ENCODE data around the gene POLR2E.

Gene POLR2E

DNA sequence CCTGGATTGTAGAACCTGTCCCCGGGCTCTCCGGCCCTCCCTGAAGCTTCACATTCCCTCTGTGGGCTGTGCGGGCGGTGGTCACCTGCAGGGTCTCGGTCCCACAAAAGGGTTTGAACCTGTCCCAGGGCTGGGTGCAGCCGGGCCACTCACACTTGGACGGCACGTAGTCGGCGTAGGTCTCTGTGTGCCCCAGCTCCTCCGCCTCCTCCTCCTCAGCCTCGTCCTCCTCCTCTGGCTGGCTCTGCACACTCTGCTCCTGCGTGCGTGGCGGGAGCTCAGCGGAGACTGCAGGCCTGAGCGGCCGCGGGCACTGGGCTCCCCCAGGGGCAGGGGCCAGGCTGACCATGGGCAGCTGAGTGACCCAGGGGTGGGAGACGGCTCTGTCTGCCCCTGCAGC is 28.2 kb upstream of the POLR2E start:
- no peaks in the 10 kb centered on the region for H3K79me2 ChIP-seq (ENCODE audit: insufficient read depth, low read depth)
- H3K4me2 ChIP-seq = no peak overlapping the region
- TF ChIP-seq, protein P1, sequence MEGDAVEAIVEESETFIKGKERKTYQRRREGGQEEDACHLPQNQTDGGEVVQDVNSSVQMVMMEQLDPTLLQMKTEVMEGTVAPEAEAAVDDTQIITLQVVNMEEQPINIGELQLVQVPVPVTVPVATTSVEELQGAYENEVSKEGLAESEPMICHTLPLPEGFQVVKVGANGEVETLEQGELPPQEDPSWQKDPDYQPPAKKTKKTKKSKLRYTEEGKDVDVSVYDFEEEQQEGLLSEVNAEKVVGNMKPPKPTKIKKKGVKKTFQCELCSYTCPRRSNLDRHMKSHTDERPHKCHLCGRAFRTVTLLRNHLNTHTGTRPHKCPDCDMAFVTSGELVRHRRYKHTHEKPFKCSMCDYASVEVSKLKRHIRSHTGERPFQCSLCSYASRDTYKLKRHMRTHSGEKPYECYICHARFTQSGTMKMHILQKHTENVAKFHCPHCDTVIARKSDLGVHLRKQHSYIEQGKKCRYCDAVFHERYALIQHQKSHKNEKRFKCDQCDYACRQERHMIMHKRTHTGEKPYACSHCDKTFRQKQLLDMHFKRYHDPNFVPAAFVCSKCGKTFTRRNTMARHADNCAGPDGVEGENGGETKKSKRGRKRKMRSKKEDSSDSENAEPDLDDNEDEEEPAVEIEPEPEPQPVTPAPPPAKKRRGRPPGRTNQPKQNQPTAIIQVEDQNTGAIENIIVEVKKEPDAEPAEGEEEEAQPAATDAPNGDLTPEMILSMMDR (conservative IDR thresholded peaks at IDR 0.05; ENCODE audit: low read depth, low read length) = no peak
- no peaks in the 10 kb centered on the region for H4K20me1 ChIP-seq (ENCODE audit: insufficient read depth)
- H3K27me3 ChIP-seq (ENCODE audit: insufficient read depth, low read depth) = no peaks in the 10 kb centered on the region
- no peak overlapping the region for H3K9ac ChIP-seq
- H2AFZ ChIP-seq (ENCODE audit: low read depth) = no peak overlapping the region
- H3K4me1 ChIP-seq (ENCODE audit: low read depth, poor library complexity, severe bottlenecking) = no peaks in the 10 kb centered on the region
- H3K27ac ChIP-seq = no peak overlapping the region
- H3K4me3 ChIP-seq (IDR thresholded peaks at IDR 0.05; ENCODE audit: insufficient read depth, low read depth, low read length) = no peak overlapping the region
- H3K36me3 ChIP-seq (ENCODE audit: insufficient read depth) = no peaks in the 10 kb centered on the region

DNA sequence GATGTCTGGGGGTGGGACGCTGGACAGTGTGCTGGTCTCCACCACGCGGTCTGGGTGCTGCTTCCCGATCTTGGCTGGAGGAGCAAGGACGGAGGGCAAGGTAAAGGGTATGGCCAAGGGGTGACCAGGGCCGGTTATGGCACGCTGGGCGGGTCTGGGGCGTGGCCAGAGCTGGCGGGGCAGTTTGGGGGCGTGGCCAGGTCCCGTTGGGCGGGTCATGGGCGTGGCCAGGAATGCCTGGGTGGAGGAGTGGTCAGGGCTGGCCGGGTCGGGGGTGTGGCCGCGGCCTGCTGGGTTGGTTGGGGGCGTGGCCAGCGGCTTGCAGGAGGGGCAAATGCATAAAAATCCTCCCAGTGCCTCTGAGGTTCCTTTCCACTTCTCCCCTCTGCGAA is 27.8 kb upstream of the POLR2E start:
- no peak overlapping the region for H3K27ac ChIP-seq
- H3K36me3 ChIP-seq (ENCODE audit: insufficient read depth) = no peaks in the 10 kb centered on the region
- H2AFZ ChIP-seq (ENCODE audit: low read depth) = no peak overlapping the region
- no peak overlapping the region for H3K9ac ChIP-seq
- H3K79me2 ChIP-seq (ENCODE audit: insufficient read depth, low read depth) = no peaks in the 10 kb centered on the region
- no peak overlapping the region for H3K4me3 ChIP-seq (IDR thresholded peaks at IDR 0.05; ENCODE audit: insufficient read depth, low read depth, low read length)
- no peak overlapping the region for H3K4me2 ChIP-seq
- no peaks in the 10 kb centered on the region for H4K20me1 ChIP-seq (ENCODE audit: insufficient read depth)
- H3K27me3 ChIP-seq (ENCODE audit: insufficient read depth, low read depth) = no peaks in the 10 kb centered on the region
- H3K4me1 ChIP-seq (ENCODE audit: low read depth, poor library complexity, severe bottlenecking) = no peaks in the 10 kb centered on the region
- TF ChIP-seq, protein P1 (conservative IDR thresholded peaks at IDR 0.05; ENCODE audit: low read depth, low read length) = no peak

DNA sequence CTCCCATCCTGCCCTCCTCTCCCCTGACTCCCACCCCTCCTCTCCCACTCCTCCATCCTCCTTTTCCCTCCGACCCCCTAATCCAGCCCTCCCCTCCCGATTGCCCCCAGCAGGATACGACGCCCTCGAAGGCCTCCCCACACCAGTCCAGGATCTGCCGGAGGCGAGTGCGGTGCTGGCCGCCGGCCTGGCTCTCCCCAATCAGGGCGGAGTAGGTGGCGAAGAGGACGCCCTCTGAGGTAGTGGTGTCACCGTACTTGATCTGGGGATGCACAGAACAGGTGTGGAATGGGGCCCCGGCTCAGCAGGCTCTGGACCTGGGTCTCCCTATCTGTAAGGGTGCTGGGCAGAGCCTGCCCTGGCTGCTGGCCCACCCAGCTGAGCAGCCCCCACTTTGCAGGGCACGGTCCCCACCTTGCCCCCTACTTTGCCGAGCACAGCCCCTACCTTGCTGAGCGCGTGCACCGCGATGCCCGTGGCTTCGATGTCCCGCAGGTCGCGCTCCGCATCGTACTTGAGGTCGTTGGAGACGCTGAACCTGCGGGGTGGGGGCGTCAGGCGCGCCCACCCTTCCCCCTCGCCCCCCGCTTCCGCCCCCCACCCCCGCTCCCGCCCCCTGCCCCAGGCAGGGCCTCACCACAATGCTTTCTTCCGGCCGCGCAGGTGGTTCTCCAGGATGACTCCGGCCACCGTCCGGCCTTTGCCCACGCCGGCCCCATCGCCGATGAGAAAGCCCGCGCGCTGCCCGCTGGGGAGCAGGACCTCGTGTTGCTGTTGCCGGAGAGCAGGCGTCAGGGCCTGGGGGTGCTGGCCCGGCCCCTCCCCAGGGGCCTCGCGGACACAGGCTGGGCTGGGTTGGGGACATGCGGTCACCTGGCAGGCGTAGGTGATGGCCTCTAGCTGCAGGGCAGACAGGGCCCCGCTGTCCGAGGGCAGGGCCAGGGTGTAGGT is 27.1 kb upstream of the POLR2E start:
- H3K4me2 ChIP-seq = no peak overlapping the region
- TF ChIP-seq, protein P1 (conservative IDR thresholded peaks at IDR 0.05; ENCODE audit: low read depth, low read length) = no peak
- H3K27ac ChIP-seq = no peak overlapping the region
- H3K36me3 ChIP-seq (ENCODE audit: insufficient read depth) = no peaks in the 10 kb centered on the region
- H3K27me3 ChIP-seq (ENCODE audit: insufficient read depth, low read depth) = no peaks in the 10 kb centered on the region
- H3K4me3 ChIP-seq (IDR thresholded peaks at IDR 0.05; ENCODE audit: insufficient read depth, low read depth, low read length) = no peak overlapping the region
- no peaks in the 10 kb centered on the region for H3K4me1 ChIP-seq (ENCODE audit: low read depth, poor library complexity, severe bottlenecking)
- H3K9ac ChIP-seq = no peak overlapping the region
- no peak overlapping the region for H2AFZ ChIP-seq (ENCODE audit: low read depth)
- no peaks in the 10 kb centered on the region for H4K20me1 ChIP-seq (ENCODE audit: insufficient read depth)
- no peaks in the 10 kb centered on the region for H3K79me2 ChIP-seq (ENCODE audit: insufficient read depth, low read depth)

GRCh38 chr19:1121395-1121794 is 26.2 kb upstream of the POLR2E start:
- Histone ChIP-seq H4K20me1 (ENCODE audit: insufficient read depth) (no peaks in the 10 kb centered on the region), H3K27me3 (ENCODE audit: insufficient read depth, low read depth) (no peaks in the 10 kb centered on the region), H3K4me2 (no peak overlapping the region), H3K4me1 (ENCODE audit: low read depth, poor library complexity, severe bottlenecking) (no peaks in the 10 kb centered on the region), H3K79me2 (ENCODE audit: insufficient read depth, low read depth) (no peaks in the 10 kb centered on the region), H3K4me3 (IDR thresholded peaks at IDR 0.05; ENCODE audit: insufficient read depth, low read depth, low read length) (no peak overlapping the region), H3K9ac (no peak overlapping the region), H3K36me3 (ENCODE audit: insufficient read depth) (no peaks in the 10 kb centered on the region), H2AFZ (ENCODE audit: low read depth) (no peak overlapping the region), H3K27ac (no peak overlapping the region)
- TF ChIP-seq, protein P1 (conservative IDR thresholded peaks at IDR 0.05; ENCODE audit: low read depth, low read length) = no peak
